Measurements from ENCODE around the gene RAC3. TPM values are rescaled to one million over a fixed set of nuclear protein-coding genes. Genes with fewer than 3 reads are reported as not detected.
A peak's percentile ranks its signal among the peaks of the same experiment; 100 is the strongest.

The RAC3 gene
- total RNA-seq, 1 donor from 2014 or later = 8.9 TPM

GRCh38 chr17:82041144-82041814, 9.8 kb downstream of the RAC3 start:
- no peak for DNase-seq (ENCODE audit: low spot score)

GRCh38 chr17:82042649-82043048, 11.2 kb downstream of the RAC3 start:
- no peak for DNase-seq (ENCODE audit: low spot score)

DNA sequence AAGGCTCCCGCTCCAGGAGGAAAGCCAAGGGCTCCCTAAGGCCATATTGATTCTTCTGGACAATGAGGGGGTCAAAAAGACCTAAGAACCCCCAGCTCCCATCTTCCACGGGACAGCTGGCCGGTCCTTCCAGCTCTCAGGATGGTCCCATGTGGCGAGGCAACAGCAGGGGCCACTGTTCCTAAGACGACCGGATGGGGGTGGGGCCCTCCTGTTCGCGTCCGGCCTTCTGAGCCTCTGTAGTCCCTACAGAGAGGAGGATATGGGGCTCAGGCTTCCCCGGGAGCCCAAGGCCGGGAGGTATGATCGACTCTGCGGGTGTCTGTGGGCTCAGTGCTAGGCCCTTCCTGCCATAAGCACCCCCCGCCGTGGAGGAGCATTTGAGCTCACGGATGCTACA, 12.0 kb downstream of the RAC3 start:
- no peak for DNase-seq (ENCODE audit: low spot score)

GRCh38 chr17:82045936-82046484, 14.5 kb downstream of the RAC3 start:
- DNase-seq (ENCODE audit: low spot score) = no peak

DNA sequence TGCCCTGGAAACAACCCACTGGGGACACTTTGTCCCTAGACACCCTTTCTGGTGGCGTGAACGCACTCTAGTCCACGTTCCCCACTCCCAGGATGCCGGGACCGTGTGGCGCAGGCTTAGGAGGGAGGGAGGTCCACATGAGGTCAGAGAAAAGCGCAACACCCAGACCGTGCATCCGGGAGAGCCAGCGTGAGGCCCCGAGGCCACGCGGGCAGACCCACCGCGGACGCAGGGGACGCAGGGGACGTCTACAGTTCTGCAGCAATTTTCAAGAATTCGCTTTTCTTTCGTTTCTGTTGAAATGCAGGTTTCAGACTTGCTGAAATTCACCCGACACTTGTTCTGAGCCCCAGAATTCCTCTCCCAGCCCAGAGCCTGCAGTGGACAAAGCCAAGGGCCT, 15.4 kb downstream of the RAC3 start:
- DNase-seq (ENCODE audit: low spot score) = no peak

DNA sequence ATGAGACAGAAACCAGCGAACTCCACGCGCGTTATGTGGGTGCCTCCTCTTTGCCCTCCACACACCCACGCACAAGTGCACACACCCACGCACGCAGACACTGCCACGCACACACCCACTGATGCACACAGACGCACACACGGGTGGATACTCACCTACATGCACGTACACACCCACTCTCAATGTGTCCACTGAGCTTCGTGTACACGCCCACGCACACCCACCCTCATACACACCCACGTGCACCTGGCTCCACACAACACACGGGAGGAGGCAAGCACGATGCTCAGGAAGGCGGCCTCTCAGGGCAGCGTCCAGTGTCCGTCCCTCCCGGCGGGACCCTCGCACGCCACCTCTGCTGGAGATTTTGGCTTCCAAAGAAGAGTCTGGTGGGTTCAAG, 15.9 kb downstream of the RAC3 start:
- no peak for DNase-seq (ENCODE audit: low spot score)

DNA sequence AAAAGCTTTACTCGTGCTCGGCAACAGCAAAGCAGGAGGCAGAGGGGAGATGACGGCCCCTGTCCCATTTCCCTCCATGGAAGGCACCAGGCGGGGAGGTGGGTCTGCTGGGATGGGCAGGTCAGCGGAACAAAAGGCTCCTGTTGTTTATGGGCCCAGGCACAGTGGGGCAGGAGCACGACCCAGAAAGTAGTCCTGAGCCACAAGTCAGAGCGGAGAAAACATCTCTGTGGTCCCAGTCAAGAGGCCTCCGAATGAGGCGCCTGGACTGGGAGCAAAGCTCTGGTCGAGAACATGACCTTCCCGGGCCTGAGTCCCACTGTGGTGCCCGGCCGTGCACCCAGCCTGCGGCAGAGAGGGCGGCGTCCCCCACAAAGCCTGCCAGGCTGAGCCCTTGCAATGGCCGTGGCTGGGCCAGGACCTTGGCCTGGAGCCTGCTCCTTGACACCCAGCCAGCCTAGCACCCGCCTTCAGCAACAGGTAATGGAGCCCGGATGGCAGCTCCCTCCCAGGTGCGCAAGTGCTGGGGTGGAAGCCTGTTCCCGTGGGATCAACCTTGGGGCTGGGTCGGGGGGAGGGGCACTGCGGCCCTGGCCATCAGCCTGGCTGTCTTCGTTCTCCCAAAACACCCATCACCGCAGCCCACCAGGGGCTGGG, 16.6 kb downstream of the RAC3 start:
- no peak for DNase-seq (ENCODE audit: low spot score)

DNA sequence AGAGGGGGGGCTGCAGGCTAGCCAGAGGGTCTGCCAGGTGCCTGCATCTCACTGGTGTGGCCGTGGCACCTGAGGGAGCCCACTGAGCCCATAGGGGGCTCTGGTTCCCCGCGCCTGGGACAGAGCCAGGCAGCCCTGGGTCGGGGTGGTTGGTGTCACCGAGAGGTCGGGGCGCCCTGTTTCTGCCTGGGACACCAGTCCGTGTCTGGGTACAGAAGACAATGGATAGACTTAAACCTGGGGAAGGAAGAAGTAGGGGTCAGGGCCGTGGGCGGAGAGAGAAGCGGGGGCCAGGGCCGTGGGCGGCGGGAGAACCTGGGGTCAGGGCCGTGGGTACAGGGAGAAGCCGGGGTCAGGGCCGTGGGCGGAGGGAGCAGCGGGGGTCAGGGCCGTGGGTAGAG, 17.1 kb downstream of the RAC3 start:
- no peak for DNase-seq (ENCODE audit: low spot score)

GRCh38 chr17:82049106-82049505, 17.6 kb downstream of the RAC3 start:
- DNase-seq (ENCODE audit: low spot score) = no peak

DNA sequence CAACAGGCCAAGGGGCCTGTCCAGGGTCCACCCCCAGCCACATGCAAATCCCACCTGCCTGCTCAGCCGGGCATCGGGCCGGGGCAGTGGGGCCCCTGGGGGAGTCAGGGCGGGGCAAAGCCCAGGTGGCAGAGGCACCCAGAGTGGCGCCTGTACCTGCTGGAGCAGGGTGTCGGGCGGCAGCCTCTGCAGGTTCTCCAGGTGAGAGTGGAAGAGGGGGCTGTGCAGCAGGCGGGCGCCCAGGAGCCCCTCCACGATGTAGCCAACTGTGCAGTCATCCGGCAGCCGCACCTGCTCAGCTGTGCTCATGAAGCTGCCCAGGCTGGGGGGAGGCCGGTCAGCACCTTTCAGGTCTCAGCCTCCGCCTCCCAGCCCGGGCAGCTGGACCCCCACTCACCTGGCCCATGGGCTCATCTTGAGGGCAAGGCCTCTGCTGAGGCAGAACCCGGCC, 18.1 kb downstream of the RAC3 start:
- no peak for DNase-seq (ENCODE audit: low spot score)

GRCh38 chr17:82050152-82050760, 18.8 kb downstream of the RAC3 start:
- DNase-seq (ENCODE audit: low spot score) = no peak

DNA sequence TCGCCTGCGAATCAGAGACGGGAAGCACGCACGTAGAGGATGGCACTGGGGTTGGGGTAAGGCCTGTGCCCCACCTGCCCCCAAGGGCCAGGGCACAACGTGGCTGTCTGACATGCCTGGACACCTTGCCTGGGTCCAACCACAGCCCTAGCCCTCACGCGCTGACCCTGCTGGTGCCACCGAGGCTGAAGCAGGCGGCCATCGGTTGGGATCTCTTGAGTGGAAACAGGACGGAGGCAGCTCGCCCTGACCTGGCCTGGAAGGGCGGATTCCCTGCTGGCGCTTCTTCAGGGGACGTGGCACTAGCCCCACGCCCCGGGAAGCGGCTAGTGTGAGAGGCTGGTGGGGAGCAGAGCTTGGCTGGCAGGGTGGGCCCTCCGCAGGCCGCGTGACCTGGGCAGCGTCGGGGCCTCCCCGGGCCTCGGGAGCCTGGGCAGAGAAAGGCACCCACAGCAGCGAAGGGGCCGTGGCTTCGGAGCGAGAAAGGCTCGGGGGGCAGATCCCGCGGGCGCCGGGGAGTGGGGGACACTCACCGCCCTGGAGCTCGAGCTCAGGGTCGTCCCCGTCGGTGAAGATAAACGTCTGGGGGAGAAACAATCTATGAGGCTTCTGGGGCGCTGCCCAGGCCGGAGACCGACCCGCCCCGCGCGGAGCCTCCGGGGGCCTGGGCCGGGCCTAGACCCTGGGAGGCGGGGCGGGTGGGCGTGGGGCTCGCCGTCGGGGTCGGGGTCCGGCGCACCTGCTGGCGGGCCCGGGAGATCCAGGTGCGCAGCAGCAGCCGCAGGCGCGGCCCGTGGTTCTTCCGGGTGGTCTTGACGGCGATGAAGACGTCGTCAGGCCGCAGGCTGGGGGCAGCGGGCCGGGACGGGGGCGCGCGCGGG, 19.5 kb downstream of the RAC3 start:
- no peak for DNase-seq (ENCODE audit: low spot score)

GRCh38 chr17:82051776-82052637, 20.5 kb downstream of the RAC3 start, which contains the start of the genes GPS1 and RFNG:
Gene GPS1, plus strand, starts transcription at chr17:82051898. Its CDS starts 34 bp downstream, at chr17:82051932.
Gene RFNG, minus strand, starts transcription at chr17:82051811. Its CDS starts 45 bp downstream, at chr17:82051766.
- DNase-seq (ENCODE audit: low spot score) = peak; percentile 68

- DNase-seq (ENCODE audit: low spot score) = no peak
Observed at GRCh38 chr17:82052638-82053059, 21.2 kb downstream of the RAC3 start.

- no peak for DNase-seq (ENCODE audit: low spot score)
Observed at GRCh38 chr17:82053130-82053529, 21.7 kb downstream of the RAC3 start.

GRCh38 chr17:82053556-82054263, 22.2 kb downstream of the RAC3 start:
- no peak for DNase-seq (ENCODE audit: low spot score)

DNA sequence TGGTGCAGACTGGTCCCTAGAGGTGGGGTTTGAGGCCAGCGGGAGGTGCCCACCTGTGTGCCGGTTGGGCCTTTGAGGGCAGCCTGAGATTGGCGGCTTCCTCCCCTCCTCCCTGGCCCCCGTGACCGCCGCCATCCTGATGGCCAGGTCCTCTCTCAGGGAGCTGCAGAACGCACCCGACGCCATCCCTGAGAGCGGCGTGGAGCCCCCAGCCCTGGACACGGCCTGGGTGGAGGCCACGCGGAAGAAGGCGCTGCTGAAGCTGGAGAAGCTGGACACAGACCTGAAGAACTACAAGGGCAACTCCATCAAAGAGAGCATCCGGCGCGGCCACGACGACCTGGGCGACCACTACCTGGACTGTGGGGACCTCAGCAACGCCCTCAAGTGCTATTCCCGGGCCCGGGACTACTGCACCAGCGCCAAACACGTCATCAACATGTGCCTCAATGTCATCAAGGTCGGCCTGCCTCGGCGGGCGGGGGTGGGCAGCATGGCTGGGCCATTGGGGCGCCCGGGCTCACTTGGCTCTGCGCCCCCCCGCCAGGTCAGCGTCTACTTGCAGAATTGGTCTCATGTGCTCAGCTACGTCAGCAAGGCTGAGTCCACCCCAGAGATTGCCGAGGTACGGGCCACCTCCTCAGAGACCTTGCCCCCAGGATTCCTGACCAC, 23.0 kb downstream of the RAC3 start:
- DNase-seq (ENCODE audit: low spot score) = no peak

DNA sequence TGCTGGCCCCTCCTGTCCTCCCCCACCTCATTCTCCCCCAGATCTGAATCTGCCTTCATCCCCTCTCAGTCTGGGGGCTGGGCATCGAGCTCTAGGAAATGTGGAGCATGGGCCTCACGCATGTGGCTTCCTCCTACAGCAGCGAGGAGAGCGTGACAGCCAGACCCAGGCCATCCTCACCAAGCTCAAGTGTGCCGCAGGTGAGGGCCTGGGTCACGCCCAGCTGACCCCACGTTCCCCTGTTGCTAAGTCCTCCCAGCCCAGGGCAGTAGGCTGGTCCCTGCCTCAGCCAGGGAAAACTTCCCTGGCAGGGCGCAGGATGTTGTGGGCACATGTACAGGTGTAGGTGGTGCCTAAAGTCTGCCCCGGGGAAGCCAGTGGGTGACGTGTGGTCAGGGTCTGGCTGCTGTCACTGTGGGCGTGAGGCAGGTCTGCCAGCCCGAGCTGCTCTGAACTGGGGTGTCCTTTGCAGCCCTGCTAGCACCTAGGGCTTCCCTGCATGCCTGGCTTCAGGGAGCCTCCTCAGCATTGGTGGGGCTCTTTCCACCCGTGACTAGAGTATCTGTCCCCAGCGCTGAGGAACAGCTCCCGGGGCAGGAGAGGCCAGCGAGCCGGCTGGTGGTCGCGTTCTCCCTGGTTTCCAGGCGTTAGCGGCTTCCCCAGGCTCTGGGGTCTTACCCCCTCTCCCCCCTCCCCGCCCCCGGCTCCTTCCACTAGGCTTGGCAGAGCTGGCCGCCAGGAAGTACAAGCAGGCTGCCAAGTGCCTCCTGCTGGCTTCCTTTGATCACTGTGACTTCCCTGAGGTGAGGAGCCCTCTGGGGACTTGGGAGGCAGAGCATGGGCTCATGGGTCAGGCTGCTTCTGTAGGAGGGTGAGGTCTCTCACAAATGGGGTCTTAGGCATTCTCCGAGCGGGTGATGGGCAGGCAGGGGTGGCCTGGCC, 23.8 kb downstream of the RAC3 start:
- no peak for DNase-seq (ENCODE audit: low spot score)

Data from mucosa of gallbladder (tissue), 1 donor.